GM21423 (cell line): ENCODE data around the gene TKTL1.

ENCODE experiments used
- ATAC-seq: cut with Tn5 transposase; IDR thresholded peaks from one replicate; pipeline ENCODE4 v1.9.1; 2021; ENCODE audit warnings: mild to moderate bottlenecking, moderate library complexity; ENCODE audit not compliant: unreplicated experiment

TKTL1 gene

GRCh38 chrX:154374313-154375155 is 78.9 kb downstream of the TKTL1 start, which contains the start of gene FLNA:
TSS of gene FLNA (minus strand) at chrX:154374634. CDS start at chrX:154371245, 3,389 bp downstream.
- no peak for ATAC-seq

- no peak for ATAC-seq
Measured at GRCh38 chrX:154375156-154375504, 79.5 kb downstream of the TKTL1 start.

- no peak for ATAC-seq
Measured at GRCh38 chrX:154376774-154377173, 81.2 kb downstream of the TKTL1 start.

GRCh38 chrX:154378059-154378798 is 82.6 kb downstream of the TKTL1 start:
- peak; percentile 2 for ATAC-seq

- ATAC-seq: peak; percentile 79
Measured at GRCh38 chrX:154378799-154379568, 83.4 kb downstream of the TKTL1 start, which contains the start of gene EMD. TSS of gene EMD (plus strand) at chrX:154379295. CDS start at chrX:154379485, 190 bp downstream.

- peak; percentile 2 for ATAC-seq
Measured at GRCh38 chrX:154379569-154379951, 84.0 kb downstream of the TKTL1 start.
